WTC11 (cell line): ENCODE data around the gene CENPX. TPM values are rescaled to one million over a fixed set of nuclear protein-coding genes. Genes with fewer than 3 reads are reported as not detected.
A peak's percentile ranks its signal among the peaks of the same experiment; 100 is the strongest.

Experiments used
- ATAC-seq: fragments of 200-7000 bp; cut with Tn5 transposase; 2 replicates; pipeline ENCODE4 v1.10.0; 2021; ENCODE audit warnings: mild to moderate bottlenecking, moderate library complexity
- CTCF ChIA-PET: fragments of 300-600 bp; sonication (Branson Sonifier 250); formaldehyde crosslinking; loops from one replicate; lab custom pipeline; 2021; ENCODE audit warnings: antibody characterized with exemption; lab: Charles Lee
- POLR2A ChIA-PET: fragments of 350-600 bp; sonication (Branson Sonifier 250); formaldehyde crosslinking; loops from one replicate; lab custom pipeline; 2021; ENCODE audit warnings: antibody characterized with exemption; lab: Charles Lee
- DNase-seq: peaks from one replicate; pipeline ENCODE4 v3.0.0; 2021; ENCODE audit warnings: low spot score
- H3K27ac Mint-ChIP-seq: 2 replicates; pipeline ENCODE4 v1.8.0; 2021; ENCODE audit warnings: mixed read lengths
- H3K27me3 Mint-ChIP-seq: 2 replicates; pipeline ENCODE4 v1.8.0; 2021; ENCODE audit warnings: low read depth, mild to moderate bottlenecking, moderate library complexity, mixed read lengths
- H3K36me3 Mint-ChIP-seq: 2 replicates; pipeline ENCODE4 v1.8.0; 2021; ENCODE audit warnings: mixed read lengths
- H3K4me1 Mint-ChIP-seq: 2 replicates; pipeline ENCODE4 v1.8.0; 2022; ENCODE audit warnings: mixed read lengths
- H3K4me3 Mint-ChIP-seq: 2 replicates; pipeline ENCODE4 v1.8.0; 2021; ENCODE audit warnings: mild to moderate bottlenecking, moderate library complexity, mixed read lengths
- H3K9me3 Mint-ChIP-seq: 2 replicates; pipeline ENCODE4 v1.8.0; 2021; ENCODE audit warnings: mixed read lengths
- ESRRA ChIP-seq: sonication (generic); formaldehyde crosslinking; IDR thresholded peaks from 2 replicates; pipeline ENCODE4 v1.8.1; 2022; ENCODE audit warnings: mild to moderate bottlenecking, missing genetic modification reagents, borderline replicate concordance
- ETV6 ChIP-seq: sonication (generic); formaldehyde crosslinking; IDR thresholded peaks from 2 replicates; pipeline ENCODE4 v1.8.1; 2022; ENCODE audit warnings: mild to moderate bottlenecking, missing genetic modification reagents
- FOXK1 ChIP-seq: sonication (generic); formaldehyde crosslinking; IDR thresholded peaks from 2 replicates; pipeline ENCODE4 v1.8.0; 2022; ENCODE audit warnings: mild to moderate bottlenecking, moderate library complexity, missing genetic modification reagents
- FOXP1 ChIP-seq: sonication (generic); formaldehyde crosslinking; IDR thresholded peaks from 2 replicates; pipeline ENCODE4 v1.8.0; 2022; ENCODE audit warnings: missing genetic modification reagents, mild to moderate bottlenecking, moderate library complexity, borderline replicate concordance
- GABPB1 ChIP-seq: sonication (generic); formaldehyde crosslinking; IDR thresholded peaks from 2 replicates; pipeline ENCODE4 v1.8.1; 2023; ENCODE audit warnings: mild to moderate bottlenecking, missing genetic modification reagents
- IRF2 ChIP-seq: sonication (generic); formaldehyde crosslinking; IDR thresholded peaks from 2 replicates; pipeline ENCODE4 v1.8.0; 2022; ENCODE audit warnings: low read depth, missing genetic modification reagents, borderline replicate concordance
- KAT7 ChIP-seq: sonication (generic); formaldehyde crosslinking; IDR thresholded peaks from 2 replicates; pipeline ENCODE4 v1.8.1; 2023; ENCODE audit warnings: missing genetic modification reagents, mild to moderate bottlenecking, borderline replicate concordance
- MYBL2 ChIP-seq: sonication (generic); formaldehyde crosslinking; IDR thresholded peaks from 2 replicates; pipeline ENCODE4 v1.8.1; 2023; ENCODE audit warnings: mild to moderate bottlenecking, moderate library complexity, missing genetic modification reagents
- NFYB ChIP-seq: sonication (generic); formaldehyde crosslinking; conservative IDR thresholded peaks from 2 replicates; pipeline ENCODE4 v1.8.0; 2022; ENCODE audit warnings: low read depth, missing genetic modification reagents
- NR2C2 ChIP-seq: sonication (generic); formaldehyde crosslinking; IDR thresholded peaks from 2 replicates; pipeline ENCODE4 v1.8.0; 2022; ENCODE audit warnings: mild to moderate bottlenecking, missing genetic modification reagents
- OVOL2 ChIP-seq: fragments of 250-450 bp; sonication (Bioruptor Pico); IDR thresholded peaks from 2 replicates; pipeline ENCODE4 v1.9.0; 2021; ENCODE audit warnings: mild to moderate bottlenecking, borderline replicate concordance
- PRRX2 ChIP-seq: fragments of 250-450 bp; sonication (Bioruptor Pico); IDR thresholded peaks from 2 replicates; pipeline ENCODE4 v1.8.0; 2021; ENCODE audit warnings: mild to moderate bottlenecking
- SP1 ChIP-seq: sonication (generic); formaldehyde crosslinking; conservative IDR thresholded peaks from 2 replicates; pipeline ENCODE4 v1.8.1; 2022; ENCODE audit warnings: missing genetic modification reagents
- TP53 ChIP-seq: sonication (generic); formaldehyde crosslinking; IDR thresholded peaks from 2 replicates; pipeline ENCODE4 v1.8.1; 2023; ENCODE audit warnings: mild to moderate bottlenecking, missing genetic modification reagents
- ZNF121 ChIP-seq: sonication (generic); formaldehyde crosslinking; IDR thresholded peaks from 2 replicates; pipeline ENCODE4 v1.8.0; 2023; ENCODE audit warnings: missing genetic modification reagents
- total RNA-seq: library from RNA; stranded (reverse); gene quantifications from 3 replicates; pipeline ENCODE4 v1.2.3, GENCODE V29; 2021
- TF ChIP-seq, protein P1 (sequence below): sonication (generic); formaldehyde crosslinking; IDR thresholded peaks from 2 replicates; pipeline ENCODE4 v1.8.1; 2022; ENCODE audit warnings: low read depth, mild to moderate bottlenecking, moderate library complexity, missing genetic modification reagents, borderline replicate concordance
- TF ChIP-seq, protein P2 (sequence below): sonication (generic); formaldehyde crosslinking; IDR thresholded peaks from 2 replicates; pipeline ENCODE4 v1.8.0; 2022; ENCODE audit warnings: mild to moderate bottlenecking, missing genetic modification reagents
- TF ChIP-seq, protein P3 (sequence below): sonication (generic); formaldehyde crosslinking; IDR thresholded peaks from 2 replicates; pipeline ENCODE4 v1.8.0; 2022; ENCODE audit warnings: missing genetic modification reagents
- TF ChIP-seq, protein P4 (sequence below): sonication (generic); formaldehyde crosslinking; IDR thresholded peaks from 2 replicates; pipeline ENCODE4 v1.8.0; 2023; ENCODE audit warnings: mild to moderate bottlenecking, missing genetic modification reagents
- TF ChIP-seq, protein P5 (sequence below): sonication (generic); formaldehyde crosslinking; IDR thresholded peaks from 2 replicates; pipeline ENCODE4 v1.8.1; 2023; ENCODE audit warnings: mild to moderate bottlenecking, moderate library complexity, missing genetic modification reagents
- TF ChIP-seq, protein P6 (sequence below): sonication (generic); formaldehyde crosslinking; IDR thresholded peaks from 2 replicates; pipeline ENCODE4 v1.8.1; 2023; ENCODE audit warnings: mild to moderate bottlenecking, missing genetic modification reagents
- TF ChIP-seq, protein P7 (sequence below): sonication (generic); formaldehyde crosslinking; IDR thresholded peaks from 2 replicates; pipeline ENCODE4 v1.8.1; 2023; ENCODE audit warnings: mild to moderate bottlenecking, missing genetic modification reagents, moderate library complexity

CENPX gene
- total RNA-seq, 1 experiment from 2014 or later: 121 TPM

DNA sequence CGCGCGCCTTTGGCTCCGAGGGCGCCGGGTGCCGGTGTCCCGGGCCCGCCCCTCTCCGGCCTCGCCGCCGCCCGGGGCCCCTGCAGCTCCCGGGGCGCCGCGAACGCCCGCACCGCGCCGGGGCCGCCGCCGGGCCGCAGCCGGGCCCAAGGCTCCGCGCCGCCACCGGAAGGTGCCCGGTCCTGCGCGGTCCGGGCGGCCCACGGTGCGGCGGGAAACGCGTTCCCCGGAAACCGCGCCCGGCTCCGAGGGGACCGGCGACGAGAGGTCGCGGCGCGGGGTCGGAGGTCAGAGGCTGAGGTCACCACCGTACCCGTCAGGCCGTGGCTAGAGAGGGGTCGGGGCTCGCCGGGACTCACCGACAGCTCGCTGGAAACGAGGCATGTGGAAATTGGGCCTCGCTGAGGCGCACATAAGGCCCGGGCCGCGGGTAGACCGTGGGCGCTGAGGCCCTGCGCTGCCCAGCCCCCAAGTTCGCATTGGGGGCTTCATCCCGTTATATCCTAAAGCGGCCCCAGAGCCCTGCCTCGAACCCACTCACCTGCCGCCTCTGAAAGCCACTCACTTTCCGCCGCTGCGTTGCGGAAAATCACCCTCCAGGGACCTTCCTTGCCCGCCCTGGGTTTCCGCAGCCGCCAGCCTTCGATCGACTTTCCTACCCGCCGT is 43.1 kb upstream of the CENPX start, which contains the start of gene DUS1L:
TSS of gene DUS1L (minus strand) at position 167 of the 666 bp plus-strand sequence. CDS start 745 bp downstream, outside the sequence.
- DNase-seq (peak; percentile 60), ATAC-seq (peak; percentile 78)
- Mint-ChIP-seq H3K4me3 (peak within 1 kb of the TSS; percentile 74), H3K27me3 (peaks cover 2% of the 10 kb centered on the region; the same call in 1 of the 2 replicates), H3K9me3 (no peaks in the 10 kb centered on the region), H3K27ac (no peak within 1 kb of the TSS), H3K36me3 (no peaks in the 10 kb centered on the region), H3K4me1 (0 out of 2 replicates have a peak, but pooled peaks cover 2% of the 10 kb centered on the region)
- CTCF ChIA-PET: interaction anchor here (1.0 to 3.4 kb wide), 4 partner anchors 11 to 88 kb away, joined by 3 to 9 read pairs (median 6); no protein-coding TSS in a partner anchor
- POLR2A ChIA-PET: no interaction called here
- TF ChIP-seq ETV6: peak; percentile 56; the same call in 1 of the 2 replicates
- TF ChIP-seq, protein P1, sequence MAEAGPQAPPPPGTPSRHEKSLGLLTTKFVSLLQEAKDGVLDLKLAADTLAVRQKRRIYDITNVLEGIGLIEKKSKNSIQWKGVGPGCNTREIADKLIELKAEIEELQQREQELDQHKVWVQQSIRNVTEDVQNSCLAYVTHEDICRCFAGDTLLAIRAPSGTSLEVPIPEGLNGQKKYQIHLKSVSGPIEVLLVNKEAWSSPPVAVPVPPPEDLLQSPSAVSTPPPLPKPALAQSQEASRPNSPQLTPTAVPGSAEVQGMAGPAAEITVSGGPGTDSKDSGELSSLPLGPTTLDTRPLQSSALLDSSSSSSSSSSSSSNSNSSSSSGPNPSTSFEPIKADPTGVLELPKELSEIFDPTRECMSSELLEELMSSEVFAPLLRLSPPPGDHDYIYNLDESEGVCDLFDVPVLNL (CRISPR knock-in tag): 0 out of 2 replicates have a peak, but pooled peaks have one; percentile 43
- peak; percentile 87; the same call in 1 of the 2 replicates for TF ChIP-seq FOXP1 (CRISPR knock-in tag)
- peak; percentile 90 for TF ChIP-seq GABPB1 (CRISPR knock-in tag)
- peak; percentile 60; the same call in 1 of the 2 replicates for TF ChIP-seq MYBL2
- TF ChIP-seq, protein P2, sequence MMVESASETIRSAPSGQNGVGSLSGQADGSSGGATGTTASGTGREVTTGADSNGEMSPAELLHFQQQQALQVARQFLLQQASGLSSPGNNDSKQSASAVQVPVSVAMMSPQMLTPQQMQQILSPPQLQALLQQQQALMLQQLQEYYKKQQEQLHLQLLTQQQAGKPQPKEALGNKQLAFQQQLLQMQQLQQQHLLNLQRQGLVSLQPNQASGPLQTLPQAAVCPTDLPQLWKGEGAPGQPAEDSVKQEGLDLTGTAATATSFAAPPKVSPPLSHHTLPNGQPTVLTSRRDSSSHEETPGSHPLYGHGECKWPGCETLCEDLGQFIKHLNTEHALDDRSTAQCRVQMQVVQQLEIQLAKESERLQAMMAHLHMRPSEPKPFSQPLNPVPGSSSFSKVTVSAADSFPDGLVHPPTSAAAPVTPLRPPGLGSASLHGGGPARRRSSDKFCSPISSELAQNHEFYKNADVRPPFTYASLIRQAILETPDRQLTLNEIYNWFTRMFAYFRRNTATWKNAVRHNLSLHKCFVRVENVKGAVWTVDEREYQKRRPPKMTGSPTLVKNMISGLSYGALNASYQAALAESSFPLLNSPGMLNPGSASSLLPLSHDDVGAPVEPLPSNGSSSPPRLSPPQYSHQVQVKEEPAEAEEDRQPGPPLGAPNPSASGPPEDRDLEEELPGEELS (CRISPR knock-in tag): peak; percentile 55; the same call in 1 of the 2 replicates
- 0 out of 2 replicates have a peak, but pooled peaks have one; percentile 92 for TF ChIP-seq KAT7
- TF ChIP-seq, protein P3, sequence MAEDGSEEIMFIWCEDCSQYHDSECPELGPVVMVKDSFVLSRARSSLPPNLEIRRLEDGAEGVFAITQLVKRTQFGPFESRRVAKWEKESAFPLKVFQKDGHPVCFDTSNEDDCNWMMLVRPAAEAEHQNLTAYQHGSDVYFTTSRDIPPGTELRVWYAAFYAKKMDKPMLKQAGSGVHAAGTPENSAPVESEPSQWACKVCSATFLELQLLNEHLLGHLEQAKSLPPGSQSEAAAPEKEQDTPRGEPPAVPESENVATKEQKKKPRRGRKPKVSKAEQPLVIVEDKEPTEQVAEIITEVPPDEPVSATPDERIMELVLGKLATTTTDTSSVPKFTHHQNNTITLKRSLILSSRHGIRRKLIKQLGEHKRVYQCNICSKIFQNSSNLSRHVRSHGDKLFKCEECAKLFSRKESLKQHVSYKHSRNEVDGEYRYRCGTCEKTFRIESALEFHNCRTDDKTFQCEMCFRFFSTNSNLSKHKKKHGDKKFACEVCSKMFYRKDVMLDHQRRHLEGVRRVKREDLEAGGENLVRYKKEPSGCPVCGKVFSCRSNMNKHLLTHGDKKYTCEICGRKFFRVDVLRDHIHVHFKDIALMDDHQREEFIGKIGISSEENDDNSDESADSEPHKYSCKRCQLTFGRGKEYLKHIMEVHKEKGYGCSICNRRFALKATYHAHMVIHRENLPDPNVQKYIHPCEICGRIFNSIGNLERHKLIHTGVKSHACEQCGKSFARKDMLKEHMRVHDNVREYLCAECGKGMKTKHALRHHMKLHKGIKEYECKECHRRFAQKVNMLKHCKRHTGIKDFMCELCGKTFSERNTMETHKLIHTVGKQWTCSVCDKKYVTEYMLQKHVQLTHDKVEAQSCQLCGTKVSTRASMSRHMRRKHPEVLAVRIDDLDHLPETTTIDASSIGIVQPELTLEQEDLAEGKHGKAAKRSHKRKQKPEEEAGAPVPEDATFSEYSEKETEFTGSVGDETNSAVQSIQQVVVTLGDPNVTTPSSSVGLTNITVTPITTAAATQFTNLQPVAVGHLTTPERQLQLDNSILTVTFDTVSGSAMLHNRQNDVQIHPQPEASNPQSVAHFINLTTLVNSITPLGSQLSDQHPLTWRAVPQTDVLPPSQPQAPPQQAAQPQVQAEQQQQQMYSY (CRISPR knock-in tag): no peak
- TF ChIP-seq, protein P4, sequence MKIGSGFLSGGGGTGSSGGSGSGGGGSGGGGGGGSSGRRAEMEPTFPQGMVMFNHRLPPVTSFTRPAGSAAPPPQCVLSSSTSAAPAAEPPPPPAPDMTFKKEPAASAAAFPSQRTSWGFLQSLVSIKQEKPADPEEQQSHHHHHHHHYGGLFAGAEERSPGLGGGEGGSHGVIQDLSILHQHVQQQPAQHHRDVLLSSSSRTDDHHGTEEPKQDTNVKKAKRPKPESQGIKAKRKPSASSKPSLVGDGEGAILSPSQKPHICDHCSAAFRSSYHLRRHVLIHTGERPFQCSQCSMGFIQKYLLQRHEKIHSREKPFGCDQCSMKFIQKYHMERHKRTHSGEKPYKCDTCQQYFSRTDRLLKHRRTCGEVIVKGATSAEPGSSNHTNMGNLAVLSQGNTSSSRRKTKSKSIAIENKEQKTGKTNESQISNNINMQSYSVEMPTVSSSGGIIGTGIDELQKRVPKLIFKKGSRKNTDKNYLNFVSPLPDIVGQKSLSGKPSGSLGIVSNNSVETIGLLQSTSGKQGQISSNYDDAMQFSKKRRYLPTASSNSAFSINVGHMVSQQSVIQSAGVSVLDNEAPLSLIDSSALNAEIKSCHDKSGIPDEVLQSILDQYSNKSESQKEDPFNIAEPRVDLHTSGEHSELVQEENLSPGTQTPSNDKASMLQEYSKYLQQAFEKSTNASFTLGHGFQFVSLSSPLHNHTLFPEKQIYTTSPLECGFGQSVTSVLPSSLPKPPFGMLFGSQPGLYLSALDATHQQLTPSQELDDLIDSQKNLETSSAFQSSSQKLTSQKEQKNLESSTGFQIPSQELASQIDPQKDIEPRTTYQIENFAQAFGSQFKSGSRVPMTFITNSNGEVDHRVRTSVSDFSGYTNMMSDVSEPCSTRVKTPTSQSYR (CRISPR knock-in tag): 0 out of 2 replicates have a peak, but pooled peaks have one; percentile 23
- peak; percentile 98 for TF ChIP-seq NR2C2 (CRISPR knock-in tag)
- TF ChIP-seq SP1: peak; percentile 88
- TF ChIP-seq FOXK1 (CRISPR knock-in tag): peak; percentile 91
- TF ChIP-seq TP53: peak; percentile 68; the same call in 1 of the 2 replicates
- TF ChIP-seq, protein P5, sequence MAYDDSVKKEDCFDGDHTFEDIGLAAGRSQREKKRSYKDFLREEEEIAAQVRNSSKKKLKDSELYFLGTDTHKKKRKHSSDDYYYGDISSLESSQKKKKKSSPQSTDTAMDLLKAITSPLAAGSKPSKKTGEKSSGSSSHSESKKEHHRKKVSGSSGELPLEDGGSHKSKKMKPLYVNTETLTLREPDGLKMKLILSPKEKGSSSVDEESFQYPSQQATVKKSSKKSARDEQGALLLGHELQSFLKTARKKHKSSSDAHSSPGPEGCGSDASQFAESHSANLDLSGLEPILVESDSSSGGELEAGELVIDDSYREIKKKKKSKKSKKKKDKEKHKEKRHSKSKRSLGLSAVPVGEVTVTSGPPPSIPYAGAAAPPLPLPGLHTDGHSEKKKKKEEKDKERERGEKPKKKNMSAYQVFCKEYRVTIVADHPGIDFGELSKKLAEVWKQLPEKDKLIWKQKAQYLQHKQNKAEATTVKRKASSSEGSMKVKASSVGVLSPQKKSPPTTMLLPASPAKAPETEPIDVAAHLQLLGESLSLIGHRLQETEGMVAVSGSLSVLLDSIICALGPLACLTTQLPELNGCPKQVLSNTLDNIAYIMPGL (CRISPR knock-in tag): peak; percentile 81; the same call in 1 of the 2 replicates
- peak; percentile 84; the same call in 1 of the 2 replicates for TF ChIP-seq ESRRA (CRISPR knock-in tag)
- peak; percentile 20; the same call in 1 of the 2 replicates for TF ChIP-seq ZNF121 (CRISPR knock-in tag)
- no peak for TF ChIP-seq IRF2 (CRISPR knock-in tag)
- TF ChIP-seq, protein P6, sequence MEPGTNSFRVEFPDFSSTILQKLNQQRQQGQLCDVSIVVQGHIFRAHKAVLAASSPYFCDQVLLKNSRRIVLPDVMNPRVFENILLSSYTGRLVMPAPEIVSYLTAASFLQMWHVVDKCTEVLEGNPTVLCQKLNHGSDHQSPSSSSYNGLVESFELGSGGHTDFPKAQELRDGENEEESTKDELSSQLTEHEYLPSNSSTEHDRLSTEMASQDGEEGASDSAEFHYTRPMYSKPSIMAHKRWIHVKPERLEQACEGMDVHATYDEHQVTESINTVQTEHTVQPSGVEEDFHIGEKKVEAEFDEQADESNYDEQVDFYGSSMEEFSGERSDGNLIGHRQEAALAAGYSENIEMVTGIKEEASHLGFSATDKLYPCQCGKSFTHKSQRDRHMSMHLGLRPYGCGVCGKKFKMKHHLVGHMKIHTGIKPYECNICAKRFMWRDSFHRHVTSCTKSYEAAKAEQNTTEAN (CRISPR knock-in tag): peak; percentile 60; the same call in 1 of the 2 replicates
- TF ChIP-seq, protein P7, sequence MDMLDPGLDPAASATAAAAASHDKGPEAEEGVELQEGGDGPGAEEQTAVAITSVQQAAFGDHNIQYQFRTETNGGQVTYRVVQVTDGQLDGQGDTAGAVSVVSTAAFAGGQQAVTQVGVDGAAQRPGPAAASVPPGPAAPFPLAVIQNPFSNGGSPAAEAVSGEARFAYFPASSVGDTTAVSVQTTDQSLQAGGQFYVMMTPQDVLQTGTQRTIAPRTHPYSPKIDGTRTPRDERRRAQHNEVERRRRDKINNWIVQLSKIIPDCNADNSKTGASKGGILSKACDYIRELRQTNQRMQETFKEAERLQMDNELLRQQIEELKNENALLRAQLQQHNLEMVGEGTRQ (CRISPR knock-in tag): peak; percentile 31; the same call in 1 of the 2 replicates
- peak; percentile 25; the same call in 1 of the 2 replicates for TF ChIP-seq NFYB (CRISPR knock-in tag)
- TF ChIP-seq OVOL2 (CRISPR knock-in tag): no peak
- TF ChIP-seq PRRX2 (CRISPR knock-in tag): peak; percentile 26; the same call in 1 of the 2 replicates
